A549 (cell line): ENCODE results near the gene NGFR. TPM values are rescaled to one million over a fixed set of nuclear protein-coding genes. Genes with fewer than 3 reads are reported as not detected.

Experiments used
- ATAC-seq, 2 experiments: fragments of 200-7000 bp in 1 of 2; fragments of >200 bp in 1 of 2; cut with Nextera tagmentation in 1 of 2; cut with Tn5 transposase in 1 of 2; 3 replicates each; pipeline versions ENCODE4 v1.8.0 to v1.9.1; 2018 to 2020; ENCODE audit warnings: mild to moderate bottlenecking in 1 of 2, moderate library complexity in 1 of 2
- CTCF ChIA-PET: fragments of 300-600 bp; sonication (Branson Sonifier 250); formaldehyde crosslinking; extraction: SDS; loops from one replicate; lab custom pipeline; 2021; ENCODE audit warnings: antibody characterized with exemption, inconsistent platforms; lab: Yijun Ruan, JAX
- POLR2A ChIA-PET: fragments of 350-600 bp; formaldehyde crosslinking; extraction: SDS; loops from one replicate; lab custom pipeline; 2021; ENCODE audit warnings: antibody characterized with exemption, inconsistent platforms; lab: Yijun Ruan, JAX
- DNase-seq, 2 experiments: peaks; one replicate each; pipeline versions ENCODE4 v3.0.0 to v3.0.0-alpha.2; 2011 to 2016; ENCODE audit warnings: low read depth in 1 of 2, low spot score in 1 of 2
- FAIRE-seq: peaks from 2 replicates; lab custom pipeline; 2011; peaks lifted over from hg19 to GRCh38; lab: Jason Lieb, UNC
- H3K27ac ChIP-seq, 2 experiments: fragments of >200 bp; sonication (Bioruptor Twin); formaldehyde crosslinking; 3 replicates each; pipeline ENCODE4 v1.5.1; 2016 to 2017
- H3K4me1 ChIP-seq: fragments of >200 bp; sonication (Bioruptor Twin); formaldehyde crosslinking; 3 replicates; pipeline ENCODE4 v1.6.1; 2016
- H3K4me2 ChIP-seq: fragments of >200 bp; sonication (Bioruptor Twin); formaldehyde crosslinking; 3 replicates; pipeline ENCODE4 v1.6.1; 2016
- H3K4me3 ChIP-seq: fragments of >200 bp; sonication (Bioruptor Twin); formaldehyde crosslinking; 3 replicates; pipeline ENCODE4 v1.5.1; 2016
- H3K9me3 ChIP-seq: fragments of >200 bp; sonication (Bioruptor Twin); formaldehyde crosslinking; 3 replicates; pipeline ENCODE4 v1.6.1; 2016
- BHLHE40 ChIP-seq: IDR thresholded peaks from 2 replicates; pipeline ENCODE4 v1.6.1; 2012; ENCODE audit warnings: low read depth, low read length, inconsistent platforms
- CBX2 ChIP-seq: fragments of 200-600 bp; sonication (generic); IDR thresholded peaks from 2 replicates; pipeline ENCODE4 v1.6.1; 2016; ENCODE audit warnings: low read depth, mild to moderate bottlenecking, borderline replicate concordance
- CBX8 ChIP-seq: fragments of 200-600 bp; sonication (generic); IDR thresholded peaks from 2 replicates; pipeline ENCODE4 v1.6.1; 2016
- CEBPB ChIP-seq, 2 experiments: fragments of >200 bp in 1 of 2; sonication (Bioruptor Twin) in 1 of 2; formaldehyde crosslinking in 1 of 2; IDR thresholded peaks; 2 replicates each; pipeline ENCODE4 v1.6.1; 2012 to 2016
- CHD2 ChIP-seq: fragments of 150-350 bp; IDR thresholded peaks from 2 replicates; pipeline ENCODE4 v1.6.1; 2014; ENCODE audit warnings: low read length; ENCODE audit not compliant: partially characterized antibody
- EHF ChIP-seq: fragments of 250-450 bp; sonication (Bioruptor Pico); IDR thresholded peaks from 2 replicates; pipeline ENCODE4 v1.5.0; 2020; ENCODE audit warnings: mild to moderate bottlenecking
- HDAC2 ChIP-seq: fragments of 200-600 bp; sonication (generic); IDR thresholded peaks from 2 replicates; pipeline ENCODE4 v1.6.1; 2016
- HOXB13 ChIP-seq: fragments of 250-450 bp; sonication (Bioruptor Pico); IDR thresholded peaks from 2 replicates; pipeline ENCODE4 v1.5.0; 2020; ENCODE audit warnings: low read depth, mild to moderate bottlenecking, moderate library complexity
- KDM5A ChIP-seq: fragments of 200-600 bp; sonication (generic); IDR thresholded peaks from 2 replicates; pipeline ENCODE4 v1.6.1; 2016; ENCODE audit warnings: antibody characterized with exemption, mild to moderate bottlenecking
- MAFK ChIP-seq: fragments of 450-650 bp; IDR thresholded peaks from 2 replicates; pipeline ENCODE4 v1.6.1; 2014; ENCODE audit not compliant: partially characterized antibody
- MYC ChIP-seq: IDR thresholded peaks from 2 replicates; pipeline ENCODE4 v1.6.1; 2012; ENCODE audit warnings: mild to moderate bottlenecking, inconsistent platforms, low read length, improper control_type of control experiment, borderline replicate concordance
- POLR2A ChIP-seq: IDR thresholded peaks from 2 replicates; pipeline ENCODE4 v1.6.1; 2012; ENCODE audit warnings: mild to moderate bottlenecking, low read length
- RNF2 ChIP-seq: fragments of 200-600 bp; sonication (generic); IDR thresholded peaks from 2 replicates; pipeline ENCODE4 v1.6.1; 2016; ENCODE audit warnings: low read depth, mild to moderate bottlenecking, antibody characterized with exemption, moderate library complexity, borderline replicate concordance
- WGBS: methylation state at CpG from one replicate; pipeline ENCODE4 v1.1.6; 2017; ENCODE audit errors: missing lambda C conversion rate; 5-methylcytosine and 5-hydroxymethylcytosine counted together
- polyA plus RNA-seq, 4 experiments: library from polyadenylated mRNA; depleted of rRNA in 3 of 4; stranded (reverse); fragments of >200 nt; fragmentation: RNase III in 1 of 4; extraction: RNeasy Plus Mini Kit Qiagen cat#74134 plus additional on column Dnase treatment in 1 of 4; gene quantifications; 2 replicates in 3 of 4; 3 replicates in 1 of 4; pipeline ENCODE4 v1.2.3, GENCODE V29; 2011 to 2017
- TF ChIP-seq, protein P1 (sequence below): fragments of 250-450 bp; sonication (Bioruptor Pico); IDR thresholded peaks from 2 replicates; pipeline ENCODE4 v1.5.0; 2020; ENCODE audit warnings: low read depth, mild to moderate bottlenecking, moderate library complexity
- TF ChIP-seq, protein P2 (sequence below): IDR thresholded peaks from 2 replicates; pipeline ENCODE4 v1.6.1; 2012; ENCODE audit warnings: low read depth, borderline replicate concordance
- TF ChIP-seq, protein P3 (sequence below): fragments of >200 bp; sonication (Bioruptor Twin); formaldehyde crosslinking; IDR thresholded peaks from 3 replicates; pipeline ENCODE4 v1.6.1; 2016
- TF ChIP-seq, protein P4 (sequence below): IDR thresholded peaks from 2 replicates; pipeline ENCODE4 v1.6.1; 2012
- TF ChIP-seq, protein P5 (sequence below): fragments of 150-350 bp; IDR thresholded peaks from 2 replicates; pipeline ENCODE4 v1.6.1; 2014; ENCODE audit warnings: low read depth, mild to moderate bottlenecking, low read length

NGFR gene
- polyA plus RNA-seq, 2 of the 4 experiments (the other 2 are of a cell fraction) = 0.13 to 0.18 TPM

DNA sequence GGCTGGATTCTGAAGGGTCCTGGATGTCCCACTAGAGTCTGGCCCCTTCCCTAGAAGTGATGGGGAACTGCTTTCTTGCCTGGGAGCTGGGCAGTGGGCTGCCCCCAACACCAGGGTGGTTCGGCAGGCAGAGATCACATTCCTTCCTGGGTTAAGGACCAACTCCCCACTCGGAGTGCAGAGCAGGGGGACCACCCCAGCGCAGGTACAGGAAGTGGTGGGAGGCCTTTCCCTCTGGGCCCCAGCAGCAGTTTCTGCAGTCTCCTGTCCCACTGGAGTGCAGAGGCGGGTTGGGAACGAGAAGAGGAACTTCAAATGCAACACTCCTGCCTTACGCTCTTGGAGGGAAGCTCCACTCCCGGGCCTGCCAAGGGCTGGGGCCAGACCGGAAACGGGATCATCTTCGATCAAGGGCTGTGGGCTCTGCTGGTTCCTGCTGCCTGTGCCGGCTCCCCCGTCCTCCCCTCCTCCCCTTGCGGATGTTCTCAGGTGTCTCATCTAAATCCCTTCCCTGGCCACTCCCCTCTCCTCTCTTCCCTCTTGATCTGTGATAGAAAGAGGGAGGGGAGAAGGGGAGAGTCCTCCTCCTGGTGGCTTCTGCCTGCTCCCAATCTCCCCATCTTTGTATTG lies 9.0 kb upstream of the NGFR start:
- CTCF ChIA-PET = interaction anchor here (1.2 to 8.1 kb wide), 7 partner anchors 11 to 81 kb away, joined by 3 to 64 read pairs (median 6); partner anchors contain the start of gene NGFR
- H3K4me2 ChIP-seq = no peak overlapping the region
- FAIRE-seq = no peak
- ATAC-seq = no peak
- no peak for DNase-seq
- H3K27ac ChIP-seq = no peak overlapping the region
- 65% methylated on average over 13 of the region's 13 CpGs for WGBS
- no peak overlapping the region for H3K4me3 ChIP-seq
- TF ChIP-seq, protein P1, sequence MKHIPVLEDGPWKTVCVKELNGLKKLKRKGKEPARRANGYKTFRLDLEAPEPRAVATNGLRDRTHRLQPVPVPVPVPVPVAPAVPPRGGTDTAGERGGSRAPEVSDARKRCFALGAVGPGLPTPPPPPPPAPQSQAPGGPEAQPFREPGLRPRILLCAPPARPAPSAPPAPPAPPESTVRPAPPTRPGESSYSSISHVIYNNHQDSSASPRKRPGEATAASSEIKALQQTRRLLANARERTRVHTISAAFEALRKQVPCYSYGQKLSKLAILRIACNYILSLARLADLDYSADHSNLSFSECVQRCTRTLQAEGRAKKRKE (CRISPR knock-in tag) = no peak
- TF ChIP-seq, protein P2, sequence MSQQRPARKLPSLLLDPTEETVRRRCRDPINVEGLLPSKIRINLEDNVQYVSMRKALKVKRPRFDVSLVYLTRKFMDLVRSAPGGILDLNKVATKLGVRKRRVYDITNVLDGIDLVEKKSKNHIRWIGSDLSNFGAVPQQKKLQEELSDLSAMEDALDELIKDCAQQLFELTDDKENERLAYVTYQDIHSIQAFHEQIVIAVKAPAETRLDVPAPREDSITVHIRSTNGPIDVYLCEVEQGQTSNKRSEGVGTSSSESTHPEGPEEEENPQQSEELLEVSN = no peak
- TF ChIP-seq HDAC2 = no peak
- no peak for TF ChIP-seq HOXB13 (CRISPR knock-in tag)
- POLR2A ChIA-PET = no interaction called here
- H3K4me1 ChIP-seq = peaks cover 8% of the 10 kb centered on the region
- H3K9me3 ChIP-seq = no peaks in the 10 kb centered on the region

DNA sequence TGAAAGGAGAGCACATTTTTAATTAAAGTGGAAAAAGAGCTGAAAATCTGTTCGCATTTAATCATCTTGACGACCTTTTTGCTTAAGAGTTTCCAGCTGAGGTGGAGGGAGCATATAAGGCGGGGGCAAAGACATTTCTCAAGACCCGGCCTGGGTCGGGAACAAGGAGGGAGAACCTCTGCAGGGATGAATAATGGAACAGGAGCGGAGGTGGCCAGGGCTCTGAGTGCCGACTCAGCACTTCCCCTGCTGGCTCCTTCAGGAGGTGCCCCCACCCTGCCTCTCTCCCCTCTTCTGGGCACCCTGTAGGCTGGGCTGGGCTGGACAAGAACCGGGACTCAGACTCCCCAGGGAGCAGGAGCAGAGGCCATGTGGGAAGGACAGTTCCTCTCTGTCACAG lies 7.9 kb upstream of the NGFR start:
- TF ChIP-seq CBX2 = no peak
- peak; percentile 97 for TF ChIP-seq MAFK
- CTCF ChIA-PET = interaction anchor here (0.8 to 8.1 kb wide), 6 partner anchors 9 to 70 kb away, joined by 5 to 64 read pairs (median 6); partner anchors contain the start of gene NGFR
- no peak overlapping the region for H3K4me2 ChIP-seq
- H3K9me3 ChIP-seq = no peaks in the 10 kb centered on the region
- H3K4me1 ChIP-seq = peaks cover 6% of the 10 kb centered on the region
- no peak overlapping the region for H3K27ac ChIP-seq
- no peak for FAIRE-seq
- no peak for DNase-seq
- ATAC-seq = no peak; a peak in 1 of 6 replicates
- WGBS = 61% methylated on average over 8 of the region's 8 CpGs
- H3K4me3 ChIP-seq = no peak overlapping the region
- POLR2A ChIA-PET = no interaction called here

DNA sequence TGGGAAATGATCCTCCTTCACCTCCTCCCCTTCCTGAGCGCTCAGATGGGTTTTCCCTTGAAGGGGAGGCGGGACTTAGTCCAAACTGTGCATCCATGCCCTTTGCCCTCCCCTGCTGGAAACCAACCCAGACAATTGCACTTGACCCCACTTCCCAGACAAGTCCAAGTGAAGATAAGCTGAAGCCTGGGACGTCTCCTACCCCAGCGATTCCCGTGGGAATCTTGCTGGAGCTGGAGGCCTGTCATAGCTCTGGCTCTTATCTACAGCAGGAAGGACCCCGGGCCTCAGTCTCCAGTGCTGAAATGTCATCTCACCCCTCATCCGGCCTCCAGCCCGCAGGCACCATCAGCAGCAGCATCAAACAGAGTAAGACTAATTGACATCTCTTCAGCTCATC lies 6.5 kb upstream of the NGFR start:
- no peak overlapping the region for H3K27ac ChIP-seq
- WGBS = 83% methylated on average over 8 of the region's 8 CpGs
- ChIA-PET CTCF (interaction anchor here (0.9 to 8.1 kb wide), 4 partner anchors 8 to 93 kb away, joined by 3 to 64 read pairs (median 33); partner anchors contain the start of gene NGFR), POLR2A (no interaction called here)
- no peak for ATAC-seq
- H3K4me3 ChIP-seq = no peak overlapping the region
- no peaks in the 10 kb centered on the region for H3K9me3 ChIP-seq
- no peaks in the 10 kb centered on the region for H3K4me1 ChIP-seq
- TF ChIP-seq POLR2A = no peak
- no peak for TF ChIP-seq EHF (CRISPR knock-in tag)
- TF ChIP-seq, protein P3, sequence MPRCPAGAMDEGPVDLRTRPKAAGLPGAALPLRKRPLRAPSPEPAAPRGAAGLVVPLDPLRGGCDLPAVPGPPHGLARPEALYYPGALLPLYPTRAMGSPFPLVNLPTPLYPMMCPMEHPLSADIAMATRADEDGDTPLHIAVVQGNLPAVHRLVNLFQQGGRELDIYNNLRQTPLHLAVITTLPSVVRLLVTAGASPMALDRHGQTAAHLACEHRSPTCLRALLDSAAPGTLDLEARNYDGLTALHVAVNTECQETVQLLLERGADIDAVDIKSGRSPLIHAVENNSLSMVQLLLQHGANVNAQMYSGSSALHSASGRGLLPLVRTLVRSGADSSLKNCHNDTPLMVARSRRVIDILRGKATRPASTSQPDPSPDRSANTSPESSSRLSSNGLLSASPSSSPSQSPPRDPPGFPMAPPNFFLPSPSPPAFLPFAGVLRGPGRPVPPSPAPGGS = no peak
- no peak for TF ChIP-seq BHLHE40
- no peak for TF ChIP-seq CBX8
- no peak for TF ChIP-seq RNF2
- TF ChIP-seq KDM5A = no peak
- no peak for TF ChIP-seq MYC
- TF ChIP-seq, protein P4, sequence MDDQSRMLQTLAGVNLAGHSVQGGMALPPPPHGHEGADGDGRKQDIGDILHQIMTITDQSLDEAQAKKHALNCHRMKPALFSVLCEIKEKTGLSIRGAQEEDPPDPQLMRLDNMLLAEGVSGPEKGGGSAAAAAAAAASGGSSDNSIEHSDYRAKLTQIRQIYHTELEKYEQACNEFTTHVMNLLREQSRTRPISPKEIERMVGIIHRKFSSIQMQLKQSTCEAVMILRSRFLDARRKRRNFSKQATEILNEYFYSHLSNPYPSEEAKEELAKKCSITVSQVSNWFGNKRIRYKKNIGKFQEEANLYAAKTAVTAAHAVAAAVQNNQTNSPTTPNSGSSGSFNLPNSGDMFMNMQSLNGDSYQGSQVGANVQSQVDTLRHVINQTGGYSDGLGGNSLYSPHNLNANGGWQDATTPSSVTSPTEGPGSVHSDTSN = no peak
- H3K4me2 ChIP-seq = no peak overlapping the region
- FAIRE-seq = no peak
- no peak for DNase-seq

DNA sequence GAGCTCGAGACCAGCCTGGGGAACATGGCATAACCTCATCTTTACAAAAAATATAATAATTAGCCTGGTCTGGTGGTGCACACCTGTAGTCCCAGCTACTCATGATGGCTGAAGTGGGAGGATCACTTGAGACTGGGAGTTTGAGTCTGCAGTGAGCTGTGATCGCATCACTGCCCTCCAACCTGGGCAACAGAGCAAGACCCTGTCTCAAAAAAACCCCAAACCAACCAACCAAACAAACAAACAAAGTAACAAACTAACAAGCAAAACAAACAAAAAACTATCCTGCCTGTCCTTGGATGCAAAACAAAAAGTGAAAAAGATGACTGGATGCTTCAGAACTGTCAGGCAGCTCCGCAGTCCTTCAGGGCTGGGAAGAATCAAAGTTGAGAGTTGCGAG lies 5.7 kb upstream of the NGFR start:
- Histone ChIP-seq H3K27ac (no peak overlapping the region), H3K9me3 (no peaks in the 10 kb centered on the region), H3K4me3 (no peak overlapping the region)
- 66% methylated on average over 4 of the region's 4 CpGs for WGBS
- FAIRE-seq (no peak), ATAC-seq (no peak)
- TF ChIP-seq CBX2 (no peak), CHD2 (no peak), CEBPB (IDR thresholded peaks at IDR 0.05) (no peak)
- TF ChIP-seq, protein P5, sequence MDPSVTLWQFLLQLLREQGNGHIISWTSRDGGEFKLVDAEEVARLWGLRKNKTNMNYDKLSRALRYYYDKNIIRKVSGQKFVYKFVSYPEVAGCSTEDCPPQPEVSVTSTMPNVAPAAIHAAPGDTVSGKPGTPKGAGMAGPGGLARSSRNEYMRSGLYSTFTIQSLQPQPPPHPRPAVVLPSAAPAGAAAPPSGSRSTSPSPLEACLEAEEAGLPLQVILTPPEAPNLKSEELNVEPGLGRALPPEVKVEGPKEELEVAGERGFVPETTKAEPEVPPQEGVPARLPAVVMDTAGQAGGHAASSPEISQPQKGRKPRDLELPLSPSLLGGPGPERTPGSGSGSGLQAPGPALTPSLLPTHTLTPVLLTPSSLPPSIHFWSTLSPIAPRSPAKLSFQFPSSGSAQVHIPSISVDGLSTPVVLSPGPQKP = no peak
- TF ChIP-seq, all 56 proteins: peak for 0
- Histone ChIP-seq H3K4me2 (no peak overlapping the region), H3K4me1 (no peaks in the 10 kb centered on the region)
- ChIA-PET POLR2A (no interaction called here), CTCF (interaction anchor here (0.7 to 8.1 kb wide), 4 partner anchors 14 to 68 kb away, joined by 3 to 64 read pairs (median 5); no protein-coding TSS in a partner anchor)
- DNase-seq = no peak
